Measurements from ENCODE around the gene APBA3. TPM values are rescaled to one million over a fixed set of nuclear protein-coding genes. Genes with fewer than 3 reads are reported as not detected.
"Not testable (repeated sequence)": the region's sequence is repeated elsewhere in the genome, so short reads cannot be mapped to it uniquely, and the experiment has no call there.

APBA3 gene
- total RNA-seq, 2 experiments from 2014 or later: 45.8 to 50.0 TPM

GRCh38 chr19:3760871-3761361 lies 576 bp downstream of the APBA3 start:
- H3K4me3 ChIP-seq (ENCODE audit: low read length): peak overlapping the region; percentile 99
- H3K36me3 ChIP-seq (ENCODE audit: insufficient read depth, low read length): peaks cover 36% of the 10 kb centered on the region
- Mint-ChIP-seq H3K27ac (peak overlapping the region; percentile 100), H3K4me1 (ENCODE audit: low read depth) (peaks cover 33% of the 10 kb centered on the region), H3K4me3 (peak overlapping the region; percentile 97), H3K27me3 (no peaks in the 10 kb centered on the region), H3K9me3 (no peaks in the 10 kb centered on the region), H3K36me3 (ENCODE audit: low read depth) (peaks cover 41% of the 10 kb centered on the region)
- TF ChIP-seq CTCF (IDR thresholded peaks at IDR 0.05): no peak
- POLR2A ChIA-PET: interaction anchor here (0.6 to 4.7 kb wide), 10 partner anchors 19 to 224 kb away, joined by 3 to 60 read pairs (median 28); partner anchors contain the start of gene EEF2
- peak overlapping the region; percentile 90 to 97 for H3K27ac ChIP-seq (ENCODE audit: low read depth in 1 of 2, low read length in 2 of 2)
- no peaks in the 10 kb centered on the region for H3K9me3 ChIP-seq (ENCODE audit: control insufficient read depth in 1 of 2, insufficient read depth in 1 of 2, low read length in 2 of 2)
- peaks cover 60% of the 10 kb centered on the region for H3K4me1 ChIP-seq (ENCODE audit: insufficient read depth, low read length)
- intact Hi-C loops (cut with DNase I, micrococcal nuclease): loop anchor here (1.0 to 10.0 kb wide), 6 partner anchors 36 to 421 kb away; partner anchors contain the start of genes EEF2 (in 2 of the 2), ANKRD24 (in 1 of the 2) and SIRT6 (in 1 of the 2)
- no peak for ATAC-seq (ENCODE audit: poor library complexity)
- H3K27me3 ChIP-seq (ENCODE audit: control insufficient read depth in 1 of 2, insufficient read depth in 2 of 2, low read length in 2 of 2): no peaks in the 10 kb centered on the region
- CTCF ChIA-PET: interaction anchor here (0.6 to 4.9 kb wide), 4 partner anchors 12 to 227 kb away, joined by 4 to 35 read pairs (median 10); no protein-coding TSS in a partner anchor
- peak in 5 of 14 experiments; percentile 20 to 69 (median 58) for DNase-seq

GRCh38 chr19:3759482-3760254 lies 1.8 kb downstream of the APBA3 start:
- H3K4me3 ChIP-seq (ENCODE audit: low read length): no peak overlapping the region
- Mint-ChIP-seq H3K9me3 (no peaks in the 10 kb centered on the region), H3K36me3 (ENCODE audit: low read depth) (peaks cover 51% of the 10 kb centered on the region), H3K27ac (peak overlapping the region; percentile 100), H3K27me3 (no peaks in the 10 kb centered on the region), H3K4me3 (peak overlapping the region; percentile 54), H3K4me1 (ENCODE audit: low read depth) (peaks cover 36% of the 10 kb centered on the region)
- peaks cover 58% of the 10 kb centered on the region for H3K4me1 ChIP-seq (ENCODE audit: insufficient read depth, low read length)
- no peaks in the 10 kb centered on the region for H3K9me3 ChIP-seq (ENCODE audit: control insufficient read depth in 1 of 2, insufficient read depth in 1 of 2, low read length in 2 of 2)
- intact Hi-C loops (cut with DNase I, micrococcal nuclease): loop anchor here (2.0 to 10.0 kb wide), 4 partner anchors 37 to 325 kb away; partner anchors contain the start of gene EEF2 (in 2 of the 2)
- no peak for ATAC-seq (ENCODE audit: poor library complexity)
- H3K27me3 ChIP-seq (ENCODE audit: control insufficient read depth in 1 of 2, insufficient read depth in 2 of 2, low read length in 2 of 2): no peaks in the 10 kb centered on the region
- CTCF ChIA-PET: no interaction called here
- no peak for TF ChIP-seq CTCF (IDR thresholded peaks at IDR 0.05)
- H3K27ac ChIP-seq (ENCODE audit: low read depth in 1 of 2, low read length in 2 of 2): no peak overlapping the region
- POLR2A ChIA-PET: interaction anchor here (0.7 to 4.7 kb wide), 3 partner anchors 18 to 62 kb away, joined by 3 to 46 read pairs (median 4); no protein-coding TSS in a partner anchor
- no peak for DNase-seq
- peaks cover 30% of the 10 kb centered on the region for H3K36me3 ChIP-seq (ENCODE audit: insufficient read depth, low read length)

- Histone ChIP-seq H3K36me3 (ENCODE audit: insufficient read depth, low read length) (peaks cover 32% of the 10 kb centered on the region), H3K4me1 (ENCODE audit: insufficient read depth, low read length) (peaks cover 51% of the 10 kb centered on the region)
- ATAC-seq (ENCODE audit: poor library complexity); intact Hi-C loops (cut with DNase I, micrococcal nuclease); H3K4me3 Mint-ChIP-seq; CTCF ChIA-PET; POLR2A ChIA-PET; DNase-seq; H3K27me3 Mint-ChIP-seq; H3K27ac Mint-ChIP-seq; H3K9me3 Mint-ChIP-seq; H3K9me3 ChIP-seq (ENCODE audit: control insufficient read depth in 1 of 2, insufficient read depth in 1 of 2, low read length in 2 of 2); H3K27me3 ChIP-seq (ENCODE audit: control insufficient read depth in 1 of 2, insufficient read depth in 2 of 2, low read length in 2 of 2); H3K4me3 ChIP-seq (ENCODE audit: low read length); H3K27ac ChIP-seq (ENCODE audit: low read depth in 1 of 2, low read length in 2 of 2): not testable (repeated sequence)
- H3K36me3 Mint-ChIP-seq (ENCODE audit: low read depth): peaks cover 59% of the 10 kb centered on the region
- peaks cover 35% of the 10 kb centered on the region for H3K4me1 Mint-ChIP-seq (ENCODE audit: low read depth)
Observed at GRCh38 chr19:3758297-3758696, 3.2 kb downstream of the APBA3 start.

- CTCF ChIA-PET; H3K9me3 Mint-ChIP-seq; ATAC-seq (ENCODE audit: poor library complexity); H3K4me3 ChIP-seq (ENCODE audit: low read length); H3K27me3 ChIP-seq (ENCODE audit: control insufficient read depth in 1 of 2, insufficient read depth in 2 of 2, low read length in 2 of 2); DNase-seq; POLR2A ChIA-PET; H3K27ac ChIP-seq (ENCODE audit: low read depth in 1 of 2, low read length in 2 of 2); intact Hi-C loops (cut with DNase I, micrococcal nuclease); H3K27ac Mint-ChIP-seq; H3K27me3 Mint-ChIP-seq; H3K4me3 Mint-ChIP-seq; H3K9me3 ChIP-seq (ENCODE audit: control insufficient read depth in 1 of 2, insufficient read depth in 1 of 2, low read length in 2 of 2): not testable (repeated sequence)
- peaks cover 29% of the 10 kb centered on the region for H3K4me1 Mint-ChIP-seq (ENCODE audit: low read depth)
- Histone ChIP-seq H3K36me3 (ENCODE audit: insufficient read depth, low read length) (peaks cover 38% of the 10 kb centered on the region), H3K4me1 (ENCODE audit: insufficient read depth, low read length) (peaks cover 46% of the 10 kb centered on the region)
- H3K36me3 Mint-ChIP-seq (ENCODE audit: low read depth): peaks cover 58% of the 10 kb centered on the region
Observed at GRCh38 chr19:3757705-3758104, 3.8 kb downstream of the APBA3 start.
